Upper lobe of right lung (tissue), 1 donor: ENCODE results near the gene C2orf81. TPM values are rescaled to one million over a fixed set of nuclear protein-coding genes. Genes with fewer than 3 reads are reported as not detected.
A peak's percentile ranks its signal among the peaks of the same experiment; 100 is the strongest.

Source experiments
- ATAC-seq: fragments of 200-7000 bp; cut with Tn5 transposase; one replicate; pipeline ENCODE4 v1.9.1; 2020; ENCODE audit warnings: mild to moderate bottlenecking, moderate library complexity
- DNase-seq: peaks from one replicate; pipeline ENCODE4 v3.0.0-alpha.2; 2020
- H3K27ac ChIP-seq: fragments of 200-600 bp; one replicate; pipeline ENCODE4 v1.8.0; 2022
- H3K27me3 ChIP-seq: fragments of 200-600 bp; one replicate; pipeline ENCODE4 v1.8.0; 2022; ENCODE audit warnings: mild to moderate bottlenecking
- H3K36me3 ChIP-seq: fragments of 200-600 bp; one replicate; pipeline ENCODE4 v1.8.0; 2022
- H3K4me1 ChIP-seq: fragments of 200-600 bp; one replicate; pipeline ENCODE4 v1.8.0; 2022
- H3K4me3 ChIP-seq: fragments of 200-600 bp; one replicate; pipeline ENCODE4 v1.8.0; 2022; ENCODE audit warnings: mild to moderate bottlenecking
- H3K9me3 ChIP-seq: fragments of 200-600 bp; one replicate; pipeline ENCODE4 v1.8.0; 2022
- CTCF ChIP-seq: fragments of 200-600 bp; IDR thresholded peaks from one replicate; pipeline ENCODE4 v1.8.0; 2022; ENCODE audit warnings: antibody characterized with exemption
- intact Hi-C: fragments of 100-400 bp; cut with DNase I; formaldehyde crosslinking; loops from one replicate; pipeline ENCODE4 v1.11.0; 2022
- total RNA-seq: library from RNA; stranded (reverse); fragmentation: NEBNext Ultra II Directional; extraction: Animal tissue kit (Norgen Biotek cat#: 25700); gene quantifications from one replicate; pipeline ENCODE4 v1.2.1, GENCODE V29; 2021
- donor health status: DM: no; HTN: yes; CAD: no; lungs with severe emphysema.

Gene C2orf81
- total RNA-seq, 1 donor from 2014 or later: 2.1 TPM

DNA sequence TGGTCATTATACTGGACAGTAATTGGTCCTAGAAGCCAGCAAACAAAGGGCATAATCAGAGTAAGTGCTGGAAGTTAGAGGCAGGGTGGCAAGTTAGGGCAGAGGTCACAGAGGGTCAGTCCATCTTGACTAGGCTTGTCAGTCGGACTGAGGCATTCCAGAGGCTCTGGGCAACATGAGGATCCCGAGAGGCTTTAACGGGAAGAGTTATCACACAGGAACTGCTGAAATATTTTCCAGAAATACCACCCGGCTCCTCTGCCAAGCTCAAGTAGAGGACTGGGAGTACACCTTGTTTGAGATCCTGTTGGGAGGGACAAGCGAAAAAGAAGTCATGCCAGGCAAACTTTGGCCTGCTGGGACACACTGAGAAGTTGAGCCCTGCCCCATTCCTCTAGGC is 13.7 kb downstream of the C2orf81 start:
- Histone ChIP-seq H3K36me3 (no peaks in the 10 kb centered on the region), H3K4me3 (no peak overlapping the region), H3K27me3 (no peaks in the 10 kb centered on the region), H3K4me1 (no peaks in the 10 kb centered on the region), H3K9me3 (no peaks in the 10 kb centered on the region), H3K27ac (no peak overlapping the region)
- TF ChIP-seq CTCF: no peak
- no peak for DNase-seq
- ATAC-seq: no peak
- intact Hi-C loops: no loop called here

DNA sequence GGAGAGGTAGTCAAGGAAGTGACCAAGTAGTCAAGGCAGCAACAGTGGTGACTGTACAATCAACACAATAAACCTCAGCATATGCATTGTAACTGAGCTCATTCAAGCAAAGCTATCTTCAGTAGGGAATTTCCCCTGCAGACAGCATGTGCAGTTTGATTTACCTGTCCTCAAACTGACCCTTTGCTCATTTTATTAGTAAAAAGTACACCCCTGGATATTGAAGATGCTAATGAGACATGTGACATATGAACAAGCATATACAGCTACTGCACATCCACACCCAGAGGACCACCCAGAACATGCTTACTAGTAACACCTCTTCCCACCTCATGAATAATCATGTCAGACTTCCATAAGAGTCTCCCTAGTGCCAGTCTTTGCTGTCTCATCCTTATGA is 15.4 kb downstream of the C2orf81 start:
- no peak for TF ChIP-seq CTCF
- intact Hi-C loops: no loop called here
- no peak overlapping the region for H3K27ac ChIP-seq
- H3K4me3 ChIP-seq: no peak overlapping the region
- ATAC-seq: no peak
- no peaks in the 10 kb centered on the region for H3K4me1 ChIP-seq
- no peaks in the 10 kb centered on the region for H3K36me3 ChIP-seq
- no peaks in the 10 kb centered on the region for H3K9me3 ChIP-seq
- no peaks in the 10 kb centered on the region for H3K27me3 ChIP-seq
- DNase-seq: no peak

DNA sequence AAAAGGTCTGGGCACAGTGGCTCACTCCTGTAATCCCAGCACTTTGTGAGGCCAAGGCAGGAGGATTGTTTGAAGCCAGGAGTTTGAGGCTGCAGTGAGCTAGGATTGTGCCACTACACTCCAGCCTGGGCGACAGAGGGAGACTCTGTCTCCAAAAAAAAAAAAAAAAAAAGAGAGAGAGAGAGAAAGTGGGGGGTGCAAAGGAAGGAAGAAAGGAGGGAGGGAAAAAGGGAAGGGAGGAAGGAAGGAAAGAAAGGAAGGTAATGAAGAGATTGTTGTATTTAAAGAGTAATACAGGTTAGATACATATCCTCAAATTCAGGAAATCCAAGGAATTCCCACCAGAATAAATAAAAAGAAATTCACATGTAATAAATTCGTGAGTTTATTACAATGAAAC is 19.5 kb downstream of the C2orf81 start:
- no peaks in the 10 kb centered on the region for H3K27me3 ChIP-seq
- no peak overlapping the region for H3K27ac ChIP-seq
- intact Hi-C loops: no loop called here
- no peaks in the 10 kb centered on the region for H3K9me3 ChIP-seq
- no peaks in the 10 kb centered on the region for H3K4me1 ChIP-seq
- no peak overlapping the region for H3K4me3 ChIP-seq
- DNase-seq (no peak), ATAC-seq (no peak)
- no peaks in the 10 kb centered on the region for H3K36me3 ChIP-seq
- no peak for TF ChIP-seq CTCF

DNA sequence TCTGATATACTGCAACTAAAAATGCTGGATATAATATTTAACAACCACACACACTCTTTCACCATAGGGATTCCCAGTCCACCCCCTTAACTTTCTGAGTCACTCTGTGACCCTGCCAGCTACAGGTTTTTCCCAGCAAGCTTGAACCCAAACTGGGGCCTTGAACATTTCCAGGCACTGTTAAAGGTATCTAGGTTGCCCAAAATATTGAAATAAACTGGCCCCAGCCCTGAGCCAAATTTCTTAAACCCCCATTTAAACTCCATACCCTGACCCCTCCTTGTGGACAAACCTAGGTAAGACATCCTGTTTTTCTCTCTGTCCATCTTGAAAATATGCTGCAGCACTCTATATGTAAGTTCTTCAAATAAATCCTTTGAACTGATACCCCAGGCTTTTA is 21.6 kb downstream of the C2orf81 start:
- Histone ChIP-seq H3K4me1 (no peaks in the 10 kb centered on the region), H3K36me3 (no peaks in the 10 kb centered on the region), H3K4me3 (no peak overlapping the region), H3K27me3 (no peaks in the 10 kb centered on the region), H3K27ac (no peak overlapping the region), H3K9me3 (no peaks in the 10 kb centered on the region)
- peak; percentile 58 for TF ChIP-seq CTCF
- DNase-seq (no peak), ATAC-seq (peak; percentile 69)
- intact Hi-C loops: no loop called here

DNA sequence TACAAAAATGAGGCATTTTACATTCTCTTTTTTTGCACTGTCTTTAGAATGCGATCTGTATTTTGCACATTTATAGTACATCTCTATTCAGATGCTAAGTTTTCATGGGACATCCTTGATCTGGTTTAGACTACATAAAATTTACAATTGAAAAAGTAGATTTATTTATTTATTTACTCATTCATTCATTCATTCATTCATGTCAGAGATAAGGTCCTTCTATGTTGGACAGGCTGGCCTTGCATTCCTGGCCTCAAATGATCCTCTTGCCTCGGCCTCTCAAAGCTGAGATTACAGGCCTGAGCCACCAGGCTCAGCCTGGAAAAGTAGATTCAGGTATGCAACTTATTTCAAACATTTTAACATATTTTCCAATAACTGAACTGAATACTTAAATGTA is 25.3 kb downstream of the C2orf81 start:
- DNase-seq (no peak), ATAC-seq (no peak)
- no peaks in the 10 kb centered on the region for H3K4me1 ChIP-seq
- intact Hi-C loops: no loop called here
- H3K27ac ChIP-seq: no peak overlapping the region
- TF ChIP-seq CTCF: no peak
- H3K9me3 ChIP-seq: no peaks in the 10 kb centered on the region
- no peak overlapping the region for H3K4me3 ChIP-seq
- H3K36me3 ChIP-seq: no peaks in the 10 kb centered on the region
- H3K27me3 ChIP-seq: no peaks in the 10 kb centered on the region

GRCh38 chr2:74393525-74393924 is 27.9 kb downstream of the C2orf81 start:
- peaks cover 22% of the 10 kb centered on the region for H3K4me1 ChIP-seq
- no peaks in the 10 kb centered on the region for H3K9me3 ChIP-seq
- no peak overlapping the region for H3K4me3 ChIP-seq
- no peak for TF ChIP-seq CTCF
- H3K36me3 ChIP-seq: no peaks in the 10 kb centered on the region
- no peak for DNase-seq
- ATAC-seq: no peak
- intact Hi-C loops: no loop called here
- no peaks in the 10 kb centered on the region for H3K27me3 ChIP-seq
- no peak overlapping the region for H3K27ac ChIP-seq
